Fibroblast of skin of right quadriceps (primary cell): ENCODE results near the gene TTC7B.

ENCODE experiments used
- DNase-seq: peaks from one replicate; pipeline ENCODE4 v3.0.0-alpha.2; 2013

Gene TTC7B

GRCh38 chr14:90804292-90805083 is 11.7 kb downstream of the TTC7B start:
- no peak for DNase-seq

DNA sequence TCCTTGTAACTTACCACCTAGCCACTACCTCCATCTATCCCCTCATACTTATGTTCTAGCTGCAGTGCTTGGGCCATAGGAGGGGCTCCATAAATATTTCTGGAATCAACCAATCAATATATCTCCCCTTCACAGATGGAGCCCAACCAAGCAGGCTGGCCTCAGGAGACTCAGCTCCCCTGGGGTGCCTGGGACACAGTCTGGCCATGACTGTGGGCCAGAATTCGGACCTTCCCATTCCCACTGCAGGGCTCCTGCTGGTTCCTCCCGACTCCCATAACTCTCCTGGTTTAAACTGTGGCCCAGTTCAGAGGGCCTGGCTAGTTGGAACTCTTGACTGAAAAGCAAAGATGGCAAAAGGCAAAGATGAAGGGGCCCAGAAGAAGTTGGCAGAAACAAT is 13.0 kb downstream of the TTC7B start:
- no peak for DNase-seq

- DNase-seq = no peak
Observed at GRCh38 chr14:90799420-90799819, 16.8 kb downstream of the TTC7B start.

- DNase-seq = no peak
Observed at GRCh38 chr14:90797919-90798318, 18.3 kb downstream of the TTC7B start.

DNA sequence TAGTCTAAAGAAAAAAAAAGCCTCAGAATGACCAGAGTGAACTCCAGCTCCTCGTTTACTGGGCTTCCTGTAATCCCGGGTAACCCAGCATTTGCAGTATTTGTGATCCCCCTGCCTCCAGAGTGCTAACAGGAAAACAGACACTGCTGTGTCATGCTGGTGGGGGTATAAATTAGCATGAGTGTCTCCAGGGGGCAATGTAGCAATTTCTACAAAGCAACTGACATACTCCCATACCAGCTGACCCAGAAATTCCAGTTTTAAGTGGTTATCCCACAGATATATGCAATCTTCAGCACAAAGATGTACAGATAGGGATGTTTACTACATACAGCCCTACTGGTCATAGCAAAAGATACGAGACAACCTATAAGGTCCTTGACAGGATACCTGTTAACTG is 18.8 kb downstream of the TTC7B start:
- peak; percentile 71 for DNase-seq

DNA sequence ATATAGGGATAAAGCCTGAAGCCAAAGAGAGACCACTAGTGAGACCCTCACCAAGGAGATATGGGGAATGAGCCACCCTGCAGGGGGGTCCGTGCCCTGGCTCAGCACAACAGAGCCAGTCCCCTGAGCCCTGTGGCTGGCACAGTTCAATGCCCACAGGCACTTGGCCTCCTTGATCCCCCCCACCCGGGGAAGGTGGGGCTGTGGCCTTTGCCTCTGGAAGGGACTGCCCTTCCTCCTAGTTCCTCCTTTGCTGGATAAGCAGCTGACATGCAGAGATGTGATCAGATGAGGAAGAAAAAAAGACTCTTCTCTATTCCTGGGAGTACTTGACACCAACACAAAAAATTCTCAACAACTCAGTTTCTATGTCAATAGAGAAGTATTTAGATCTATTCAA is 19.9 kb downstream of the TTC7B start:
- no peak for DNase-seq

- DNase-seq = peak; percentile 88
Observed at GRCh38 chr14:90795744-90796143, 20.5 kb downstream of the TTC7B start.

DNA sequence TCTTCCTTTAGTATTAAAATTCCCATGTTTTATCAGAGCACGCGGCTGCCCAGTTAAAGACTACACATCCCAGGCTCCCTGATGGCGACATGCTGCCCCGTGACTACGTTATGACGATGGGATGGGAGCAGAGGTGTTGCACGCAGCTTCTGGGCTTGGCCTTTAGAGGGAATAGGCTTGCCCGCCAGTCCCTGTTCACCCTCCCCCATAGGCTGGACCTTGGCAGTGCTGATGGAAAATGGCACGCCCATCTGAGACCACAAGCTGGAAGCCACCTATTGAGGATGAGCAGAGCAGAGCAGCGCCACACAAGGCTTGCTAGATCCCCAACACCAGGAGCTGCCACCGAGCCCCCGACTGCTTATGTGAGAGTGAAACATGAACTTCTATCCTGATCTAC is 24.7 kb downstream of the TTC7B start:
- no peak for DNase-seq

DNA sequence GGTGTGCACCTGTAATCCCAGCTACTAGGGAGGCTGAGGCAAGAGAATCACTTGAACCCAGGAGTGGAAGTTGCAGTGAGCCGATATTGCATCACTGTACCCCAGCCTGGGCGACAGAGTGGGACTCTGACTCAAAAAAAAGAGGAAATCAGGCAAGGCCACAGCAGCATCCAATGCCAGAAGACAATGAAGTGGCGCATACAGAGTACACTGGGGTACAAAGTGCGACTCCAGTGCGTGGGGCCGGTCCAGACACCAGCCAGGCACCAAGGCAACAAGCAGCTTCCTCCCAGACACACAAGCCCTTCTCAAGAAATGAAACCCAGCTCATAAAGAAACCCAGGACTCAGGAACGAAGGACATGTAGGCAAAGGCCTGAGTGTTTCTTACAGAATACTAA is 28.2 kb downstream of the TTC7B start:
- no peak for DNase-seq

DNA sequence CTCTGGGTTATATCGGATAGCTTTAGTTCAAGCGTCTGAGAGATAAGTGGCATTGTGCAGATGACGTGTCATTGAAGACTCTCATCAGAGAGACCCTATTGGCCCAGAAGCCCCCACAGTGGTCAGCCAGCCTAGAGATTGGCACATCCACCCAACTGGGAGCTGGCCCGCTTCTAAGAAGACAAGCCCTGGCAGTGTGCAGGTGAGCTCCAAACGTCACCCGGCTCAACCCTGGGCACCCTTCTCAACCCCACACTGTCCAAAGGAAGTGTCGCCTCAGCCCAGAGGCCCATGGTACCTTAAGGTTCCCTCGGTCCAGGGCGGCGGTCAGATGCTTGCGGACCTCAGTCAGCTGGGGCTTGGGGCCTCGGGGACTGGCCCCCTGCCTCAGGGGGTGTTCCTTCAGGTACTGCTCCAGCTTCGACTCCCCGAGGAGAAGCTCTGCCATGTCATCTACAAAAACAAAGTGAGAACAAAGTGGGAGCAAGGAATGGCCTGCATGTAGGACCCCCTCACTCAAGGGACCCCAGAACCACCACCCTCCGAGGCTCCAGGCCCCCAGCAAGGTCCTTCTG is 30.3 kb downstream of the TTC7B start:
- no peak for DNase-seq

- DNase-seq = peak; percentile 28
Observed at GRCh38 chr14:90785471-90785870, 30.8 kb downstream of the TTC7B start.

- no peak for DNase-seq
Observed at GRCh38 chr14:90784621-90785270, 31.5 kb downstream of the TTC7B start.

- no peak for DNase-seq
Observed at GRCh38 chr14:90783344-90783743, 32.9 kb downstream of the TTC7B start.

- no peak for DNase-seq
Observed at GRCh38 chr14:90782892-90783291, 33.3 kb downstream of the TTC7B start.

- no peak for DNase-seq
Observed at GRCh38 chr14:90781876-90782275, 34.4 kb downstream of the TTC7B start.

DNA sequence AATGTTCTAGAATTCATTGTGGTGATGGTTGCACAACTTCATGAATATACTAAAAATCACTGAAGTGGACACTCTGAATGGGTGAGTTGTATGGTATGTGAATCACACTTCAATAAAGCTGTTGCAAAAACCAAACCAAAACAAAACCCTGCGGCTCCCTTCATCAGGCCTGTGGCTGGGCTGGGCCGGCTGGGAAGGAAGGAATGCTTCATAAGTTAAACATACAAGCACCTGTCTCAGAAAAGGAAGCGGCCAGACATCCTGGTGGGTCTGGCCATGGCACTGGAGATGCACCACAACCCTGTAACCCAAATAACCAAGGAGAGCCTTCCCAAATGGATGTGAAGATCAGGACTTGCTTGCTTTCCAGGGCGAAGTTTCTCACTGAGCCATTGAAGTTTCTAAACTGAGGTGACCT is 34.9 kb downstream of the TTC7B start:
- DNase-seq = peak; percentile 21

GRCh38 chr14:90780519-90780918 is 35.7 kb downstream of the TTC7B start:
- DNase-seq = no peak

DNA sequence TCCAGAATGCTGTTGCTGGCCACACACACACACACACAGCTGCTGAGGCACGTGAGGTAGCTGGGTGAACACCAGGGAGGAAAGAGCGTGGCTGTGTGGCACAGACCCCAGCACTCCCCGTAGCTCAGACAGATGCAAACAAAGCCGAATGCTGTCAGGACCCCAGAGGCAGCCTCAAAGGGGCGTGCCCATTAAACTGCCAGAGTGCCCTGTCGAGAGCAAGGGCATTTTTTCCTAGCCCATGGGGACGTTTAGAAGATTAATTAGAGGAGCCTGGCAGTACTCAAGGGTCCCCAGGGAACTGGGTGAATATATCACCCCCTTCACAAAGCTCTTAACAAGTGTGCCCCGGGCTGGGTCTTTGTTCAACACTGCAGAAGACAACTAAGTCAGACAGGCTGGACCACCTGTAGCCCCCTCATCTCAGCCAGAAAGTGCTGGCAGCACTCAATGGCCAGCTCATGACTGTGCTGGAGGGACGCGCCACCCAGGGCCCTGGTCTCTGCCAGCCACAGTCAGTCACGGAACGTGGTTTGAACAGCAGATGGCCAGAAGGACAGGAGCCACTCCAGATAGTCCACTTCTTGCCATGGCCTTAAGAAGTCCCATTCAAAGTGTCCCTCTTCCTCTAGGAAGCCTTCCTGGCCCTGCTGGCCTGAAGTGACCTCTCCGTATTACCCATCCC is 37.5 kb downstream of the TTC7B start:
- DNase-seq = no peak

DNA sequence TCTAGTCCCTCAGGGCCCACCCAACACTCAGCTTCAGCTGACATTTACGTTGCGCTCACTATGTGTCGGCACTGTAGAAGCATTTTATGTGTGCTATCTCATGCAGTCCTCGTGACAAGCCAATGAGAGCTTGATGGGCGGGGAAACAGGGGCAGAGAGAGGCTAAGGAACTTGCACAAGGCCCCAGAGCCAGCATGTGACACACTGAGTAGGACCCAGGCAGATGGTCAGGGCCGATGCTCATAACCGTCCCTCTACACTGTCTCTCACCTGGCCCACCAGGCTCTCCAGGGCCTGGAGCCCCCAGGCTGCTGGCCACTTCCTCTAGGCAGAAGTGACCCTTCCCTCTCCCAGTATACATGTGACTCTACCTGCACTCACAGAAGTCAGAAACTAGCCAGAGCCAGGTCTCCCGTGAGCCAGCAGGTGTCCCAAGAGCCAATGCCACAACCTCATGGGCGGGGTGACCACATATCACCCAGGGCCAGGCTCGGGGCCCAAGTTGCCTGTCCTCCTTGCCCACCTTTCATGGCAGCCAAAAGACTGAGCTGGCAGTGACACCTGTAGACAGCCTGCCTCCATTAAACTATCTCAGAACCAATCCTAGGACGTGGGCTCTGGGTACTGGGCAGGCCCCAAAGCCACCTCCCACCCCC is 38.3 kb downstream of the TTC7B start:
- no peak for DNase-seq

- DNase-seq = no peak
Observed at GRCh38 chr14:90777358-90777757, 38.9 kb downstream of the TTC7B start.

DNA sequence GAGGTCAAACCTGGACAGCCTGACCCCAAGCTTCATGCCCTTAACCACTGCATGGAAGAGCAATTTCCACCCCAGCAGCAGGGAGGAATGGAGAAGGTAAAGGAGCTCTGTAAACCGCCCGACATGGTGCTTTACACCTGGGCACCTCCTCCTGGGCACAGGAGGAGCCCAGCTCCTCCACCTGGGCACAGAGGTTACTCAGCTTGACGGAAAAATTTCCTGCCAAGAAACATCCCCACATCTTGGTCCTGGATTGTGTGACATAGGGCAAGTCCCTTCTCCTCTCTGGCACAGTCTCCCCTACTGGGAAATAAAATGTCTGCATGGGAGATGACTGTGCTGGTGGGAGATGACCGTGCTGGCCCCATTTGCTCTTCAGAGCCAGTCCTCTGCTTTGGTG is 40.8 kb downstream of the TTC7B start:
- DNase-seq = no peak

- DNase-seq = no peak
Observed at GRCh38 chr14:90774316-90774715, 41.9 kb downstream of the TTC7B start.

DNA sequence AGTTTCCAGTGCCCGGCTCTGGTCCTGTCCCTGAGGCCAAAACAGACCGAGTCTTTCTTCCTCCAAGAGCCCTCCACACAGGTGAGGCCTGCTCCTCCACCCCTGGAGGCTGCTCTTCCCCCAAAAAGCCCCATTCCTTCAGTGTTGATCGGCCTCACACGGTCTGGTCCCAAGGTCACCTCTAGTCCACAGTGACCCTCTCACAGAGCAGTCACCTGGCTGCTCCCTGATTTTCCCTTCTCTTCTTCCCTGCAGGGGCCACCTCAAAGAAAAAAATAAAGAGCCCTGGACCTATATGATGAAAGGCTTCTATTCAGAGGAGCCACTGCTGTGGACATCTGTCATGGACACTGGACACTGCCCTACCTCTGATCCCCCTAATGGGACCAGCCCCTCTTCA is 42.5 kb downstream of the TTC7B start:
- DNase-seq = no peak
